Adrenal gland (tissue), 5 donors: ENCODE measurements around the gene ERF.

ENCODE experiments used
- CTCF ChIP-seq, 6 experiments: fragments of 450-650 bp in 4 of 6; fragments of 200-600 bp in 2 of 6; sonication (generic) in 1 of 6; IDR thresholded peaks; 1 replicate in 5 of 6; 2 replicates in 1 of 6; pipeline versions ENCODE4 v1.5.1 to v1.8.0; 2016 to 2021; ENCODE audit warnings: antibody characterized with exemption in 6 of 6, mild to moderate bottlenecking in 2 of 6, moderate library complexity in 1 of 6
- POLR2A ChIP-seq, 2 donors: fragments of 450-650 bp; IDR thresholded peaks; one replicate each; pipeline ENCODE4 v1.6.1; 2017; ENCODE audit warnings: antibody characterized with exemption in 2 of 2, mild to moderate bottlenecking in 2 of 2, moderate library complexity in 1 of 2
- donor health status: DM: no; HTN: no; CAD: no.

GRCh38 chr19:42271861-42272534, 17.1 kb upstream of the ERF start:
- TF ChIP-seq POLR2A (IDR thresholded peaks at IDR 0.05) = no peak
- TF ChIP-seq CTCF (IDR thresholded peaks at IDR 0.05) = no peak
